Measurements from ENCODE around the gene KLF9. TPM values are rescaled to one million over a fixed set of nuclear protein-coding genes. Genes with fewer than 3 reads are reported as not detected.

KLF9 gene
- total RNA-seq, 2 experiments from 2014 or later, result 132 to 135 TPM

DNA sequence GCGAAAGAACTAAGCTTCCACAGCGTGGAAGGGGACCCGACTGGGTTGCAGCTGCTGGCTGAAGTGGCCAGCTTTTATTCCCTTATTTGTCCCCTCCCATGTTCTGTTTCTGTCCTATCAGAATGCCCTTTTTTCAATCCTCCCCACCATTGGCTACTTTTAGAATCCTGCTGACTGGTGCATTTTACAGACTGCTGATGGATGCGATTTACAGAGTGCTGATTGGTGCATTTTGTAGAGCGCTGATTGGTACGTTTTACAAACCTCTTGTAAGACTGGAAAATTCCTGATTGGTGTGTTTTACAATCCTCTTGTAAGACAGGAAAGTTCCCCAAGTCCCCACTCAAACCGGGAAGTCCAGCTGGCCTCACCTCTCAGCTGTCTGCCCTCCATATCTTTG, 50.7 kb downstream of the KLF9 start:
- ChIA-PET POLR2A (no interaction called here), CTCF (no interaction called here)
- intact Hi-C loops (cut with DNase I, micrococcal nuclease), result no loop called here
- TF ChIP-seq, protein P1, sequence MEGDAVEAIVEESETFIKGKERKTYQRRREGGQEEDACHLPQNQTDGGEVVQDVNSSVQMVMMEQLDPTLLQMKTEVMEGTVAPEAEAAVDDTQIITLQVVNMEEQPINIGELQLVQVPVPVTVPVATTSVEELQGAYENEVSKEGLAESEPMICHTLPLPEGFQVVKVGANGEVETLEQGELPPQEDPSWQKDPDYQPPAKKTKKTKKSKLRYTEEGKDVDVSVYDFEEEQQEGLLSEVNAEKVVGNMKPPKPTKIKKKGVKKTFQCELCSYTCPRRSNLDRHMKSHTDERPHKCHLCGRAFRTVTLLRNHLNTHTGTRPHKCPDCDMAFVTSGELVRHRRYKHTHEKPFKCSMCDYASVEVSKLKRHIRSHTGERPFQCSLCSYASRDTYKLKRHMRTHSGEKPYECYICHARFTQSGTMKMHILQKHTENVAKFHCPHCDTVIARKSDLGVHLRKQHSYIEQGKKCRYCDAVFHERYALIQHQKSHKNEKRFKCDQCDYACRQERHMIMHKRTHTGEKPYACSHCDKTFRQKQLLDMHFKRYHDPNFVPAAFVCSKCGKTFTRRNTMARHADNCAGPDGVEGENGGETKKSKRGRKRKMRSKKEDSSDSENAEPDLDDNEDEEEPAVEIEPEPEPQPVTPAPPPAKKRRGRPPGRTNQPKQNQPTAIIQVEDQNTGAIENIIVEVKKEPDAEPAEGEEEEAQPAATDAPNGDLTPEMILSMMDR (IDR thresholded peaks at IDR 0.05), result no peak
- H3K27ac Mint-ChIP-seq, result no peak overlapping the region
- Histone ChIP-seq H3K36me3 (ENCODE audit: insufficient read depth, low read length) (no peaks in the 10 kb centered on the region), H3K9me3 (ENCODE audit: control insufficient read depth in 1 of 2, insufficient read depth in 1 of 2, low read length in 2 of 2) (no peaks in the 10 kb centered on the region), H3K27ac (ENCODE audit: low read depth in 1 of 2, low read length in 2 of 2) (no peak overlapping the region), H3K27me3 (ENCODE audit: control insufficient read depth in 1 of 2, insufficient read depth in 2 of 2, low read length in 2 of 2) (no peaks in the 10 kb centered on the region), H3K4me3 (ENCODE audit: low read length) (no peak overlapping the region), H3K4me1 (ENCODE audit: insufficient read depth, low read length) (no peaks in the 10 kb centered on the region)
- H3K27me3 Mint-ChIP-seq, result no peaks in the 10 kb centered on the region
- ATAC-seq (ENCODE audit: poor library complexity) (no peak), DNase-seq (no peak)
- no peaks in the 10 kb centered on the region for H3K4me1 Mint-ChIP-seq (ENCODE audit: low read depth)
- H3K9me3 Mint-ChIP-seq, result no peaks in the 10 kb centered on the region
- H3K4me3 Mint-ChIP-seq, result no peak overlapping the region
- no peaks in the 10 kb centered on the region for H3K36me3 Mint-ChIP-seq (ENCODE audit: low read depth)

DNA sequence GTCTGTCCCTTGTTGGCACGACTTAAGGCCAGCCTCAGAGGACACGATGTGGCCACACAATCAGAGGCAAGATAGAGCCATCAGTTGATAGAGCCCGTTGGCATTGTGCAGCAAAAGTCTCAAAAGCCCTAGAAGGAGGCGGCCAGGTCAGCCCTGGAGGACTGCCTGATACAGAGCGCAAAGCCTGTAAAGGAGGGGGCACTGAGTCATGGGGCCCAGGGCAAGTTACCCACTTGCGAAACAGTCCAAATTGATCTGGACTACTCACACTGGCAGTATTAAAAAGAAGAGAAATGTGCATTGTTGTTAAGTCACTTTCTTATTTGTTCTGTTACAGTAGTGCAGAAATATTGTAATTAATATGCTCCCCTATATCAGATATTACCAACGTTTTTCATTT, 51.5 kb downstream of the KLF9 start:
- no peak for ATAC-seq (ENCODE audit: poor library complexity)
- POLR2A ChIA-PET, result no interaction called here
- H3K9me3 ChIP-seq (ENCODE audit: control insufficient read depth in 1 of 2, insufficient read depth in 1 of 2, low read length in 2 of 2), result no peaks in the 10 kb centered on the region

DNA sequence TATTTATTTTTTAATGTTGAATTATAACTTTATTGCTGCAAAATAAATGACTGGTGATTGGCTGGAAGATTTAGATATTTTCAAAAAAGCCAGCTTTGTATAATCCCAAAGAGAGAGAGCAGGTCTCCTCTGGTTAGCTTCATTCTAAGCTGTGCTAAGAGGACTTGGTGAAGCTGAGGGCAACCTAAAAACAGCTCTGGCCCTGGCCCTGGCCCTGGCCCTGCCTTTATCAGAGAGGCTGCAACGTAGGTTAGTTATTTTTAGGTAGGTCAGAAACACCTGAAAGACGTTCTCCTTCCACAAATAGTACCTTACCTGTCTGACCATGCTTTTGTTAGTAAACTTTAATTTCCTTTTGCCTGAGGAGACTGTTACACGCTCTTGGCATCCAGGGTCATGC, 58.7 kb downstream of the KLF9 start:
- no peaks in the 10 kb centered on the region for H3K9me3 ChIP-seq (ENCODE audit: control insufficient read depth in 1 of 2, insufficient read depth in 1 of 2, low read length in 2 of 2)
- ChIA-PET POLR2A (no interaction called here), CTCF (no interaction called here)
- H3K36me3 Mint-ChIP-seq (ENCODE audit: low read depth), result peaks cover 17% of the 10 kb centered on the region
- H3K4me3 ChIP-seq (ENCODE audit: low read length), result no peak overlapping the region
- no peak for ATAC-seq (ENCODE audit: poor library complexity)
- H3K27ac Mint-ChIP-seq, result peak overlapping the region; percentile 30
- H3K27me3 Mint-ChIP-seq, result no peaks in the 10 kb centered on the region
- no peaks in the 10 kb centered on the region for H3K27me3 ChIP-seq (ENCODE audit: control insufficient read depth in 1 of 2, insufficient read depth in 2 of 2, low read length in 2 of 2)
- intact Hi-C loops (cut with DNase I, micrococcal nuclease), result loop anchor here in 1 of 2 experiments (2.0 to 10.0 kb wide), 2 partner anchors 49 to 129 kb away; no protein-coding TSS in a partner anchor
- peaks cover 14% of the 10 kb centered on the region for H3K36me3 ChIP-seq (ENCODE audit: insufficient read depth, low read length)
- TF ChIP-seq, protein P1 (IDR thresholded peaks at IDR 0.05), result no peak
- no peak for DNase-seq
- H3K4me3 Mint-ChIP-seq, result no peak overlapping the region
- no peaks in the 10 kb centered on the region for H3K9me3 Mint-ChIP-seq
- H3K27ac ChIP-seq (ENCODE audit: low read depth in 1 of 2, low read length in 2 of 2), result no peak overlapping the region
- no peaks in the 10 kb centered on the region for H3K4me1 ChIP-seq (ENCODE audit: insufficient read depth, low read length)
- no peaks in the 10 kb centered on the region for H3K4me1 Mint-ChIP-seq (ENCODE audit: low read depth)

More for the DNA sequence above, 51.5 kb downstream of the KLF9 start:
- H3K4me1 ChIP-seq (ENCODE audit: insufficient read depth, low read length), result no peaks in the 10 kb centered on the region
- Mint-ChIP-seq H3K4me3 (no peak overlapping the region), H3K27ac (no peak overlapping the region), H3K36me3 (ENCODE audit: low read depth) (peaks cover 4% of the 10 kb centered on the region), H3K4me1 (ENCODE audit: low read depth) (no peaks in the 10 kb centered on the region), H3K9me3 (no peaks in the 10 kb centered on the region), H3K27me3 (no peaks in the 10 kb centered on the region)
- TF ChIP-seq, protein P1 (IDR thresholded peaks at IDR 0.05), result no peak
- no peaks in the 10 kb centered on the region for H3K36me3 ChIP-seq (ENCODE audit: insufficient read depth, low read length)
- no peak overlapping the region for H3K4me3 ChIP-seq (ENCODE audit: low read length)
- H3K27me3 ChIP-seq (ENCODE audit: control insufficient read depth in 1 of 2, insufficient read depth in 2 of 2, low read length in 2 of 2), result no peaks in the 10 kb centered on the region
- intact Hi-C loops (cut with DNase I, micrococcal nuclease), result no loop called here
- CTCF ChIA-PET, result no interaction called here
- no peak overlapping the region for H3K27ac ChIP-seq (ENCODE audit: low read depth in 1 of 2, low read length in 2 of 2)
- no peak for DNase-seq
